HepG2 (cell line): ENCODE data around the gene NOTUM. TPM values are rescaled to one million over a fixed set of nuclear protein-coding genes. Genes with fewer than 3 reads are reported as not detected.

Source experiments
- BRD4 ChIP-seq: sonication (generic); formaldehyde crosslinking; IDR thresholded peaks from 2 replicates; pipeline ENCODE4 v1.4.0; 2020; ENCODE audit warnings: missing genetic modification reagents
- HCFC1 ChIP-seq: fragments of 150-350 bp; IDR thresholded peaks from 2 replicates; pipeline ENCODE4 v1.6.1; 2014; ENCODE audit warnings: low read depth, low read length
- HDAC1 ChIP-seq: sonication (generic); formaldehyde crosslinking; IDR thresholded peaks from 2 replicates; pipeline ENCODE4 v1.5.1; 2020; ENCODE audit warnings: mild to moderate bottlenecking, missing genetic modification reagents
- HMGA1 ChIP-seq: sonication (generic); formaldehyde crosslinking; conservative IDR thresholded peaks from 2 replicates; pipeline ENCODE4 v1.4.0; 2020; ENCODE audit warnings: missing genetic modification reagents
- HNRNPL ChIP-seq: fragments of 200-400 bp; formaldehyde crosslinking; IDR thresholded peaks from 2 replicates; pipeline ENCODE4 v1.6.1; 2017; ENCODE audit warnings: mild to moderate bottlenecking, low read depth, low read length
- MYNN ChIP-seq: sonication (generic); formaldehyde crosslinking; IDR thresholded peaks from 2 replicates; pipeline ENCODE4 v1.4.0; 2020; ENCODE audit warnings: mild to moderate bottlenecking, low read depth, missing genetic modification reagents
- NFE2L2 ChIP-seq: fragments of 150-350 bp; IDR thresholded peaks from 2 replicates; pipeline ENCODE4 v1.6.1; 2014; ENCODE audit warnings: low read length
- PHB2 ChIP-seq: fragments of 450-650 bp; IDR thresholded peaks from 2 replicates; pipeline ENCODE4 v1.6.1; 2018; ENCODE audit not compliant: partially characterized antibody
- SMAD3 ChIP-seq: sonication (generic); formaldehyde crosslinking; IDR thresholded peaks from 2 replicates; pipeline ENCODE4 v1.4.0; 2020; ENCODE audit warnings: missing genetic modification reagents
- SOX6 ChIP-seq, 2 experiments: fragments of 450-650 bp in 1 of 2; sonication (generic) in 1 of 2; formaldehyde crosslinking in 1 of 2; IDR thresholded peaks; 2 replicates each; pipeline versions ENCODE4 v1.4.0 to v1.6.1; 2017 to 2020; ENCODE audit warnings: antibody characterized with exemption in 1 of 2, mild to moderate bottlenecking in 1 of 2, missing genetic modification reagents in 1 of 2
- ZBED4 ChIP-seq: sonication (generic); formaldehyde crosslinking; IDR thresholded peaks from 2 replicates; pipeline ENCODE4 v1.4.0; 2020; ENCODE audit warnings: missing genetic modification reagents, borderline replicate concordance
- ZBTB46 ChIP-seq: sonication (generic); formaldehyde crosslinking; IDR thresholded peaks from 2 replicates; pipeline ENCODE4 v1.4.0; 2020; ENCODE audit warnings: mild to moderate bottlenecking, missing genetic modification reagents, borderline replicate concordance
- ZNF276 ChIP-seq: sonication (generic); formaldehyde crosslinking; IDR thresholded peaks from 2 replicates; pipeline ENCODE4 v1.4.0; 2020; ENCODE audit warnings: mild to moderate bottlenecking, low read depth, missing genetic modification reagents
- ZNF354B ChIP-seq: sonication (generic); formaldehyde crosslinking; IDR thresholded peaks from 2 replicates; pipeline ENCODE4 v1.8.0; 2022; ENCODE audit warnings: mild to moderate bottlenecking, missing genetic modification reagents
- ZNF446 ChIP-seq: sonication (generic); formaldehyde crosslinking; IDR thresholded peaks from 2 replicates; pipeline ENCODE4 v1.5.0; 2020; ENCODE audit warnings: mild to moderate bottlenecking, missing genetic modification reagents
- ZNF589 ChIP-seq: sonication (generic); formaldehyde crosslinking; conservative IDR thresholded peaks from 2 replicates; pipeline ENCODE4 v1.8.0; 2022; ENCODE audit warnings: mild to moderate bottlenecking, moderate library complexity, missing genetic modification reagents
- ZNF746 ChIP-seq: sonication (generic); formaldehyde crosslinking; IDR thresholded peaks from 2 replicates; pipeline ENCODE4 v1.8.0; 2022; ENCODE audit warnings: mild to moderate bottlenecking, missing genetic modification reagents
- polyA plus RNA-seq, 8 experiments: library from polyadenylated mRNA; depleted of rRNA in 3 of 8; stranded (reverse) in 7 of 8; unstranded in 1 of 8; fragments of >200 nt; fragmentation: Illumina TruSeq in 4 of 8; extraction: Trizol in 4 of 8; gene quantifications; 2 replicates each; pipeline versions ENCODE4 v1.2.1 to v1.2.3, GENCODE V29; 2011 to 2016; ENCODE audit warnings: low read depth in 4 of 8, missing spikeins in 1 of 8, mixed read lengths in 1 of 8; ENCODE audit not compliant: insufficient read depth in 1 of 8
- total RNA-seq, 5 experiments: library from RNA; depleted of rRNA; stranded (reverse); fragments of >200 nt; fragmentation: Illumina TruSeq; extraction: Trizol; gene quantifications; 2 replicates each; pipeline ENCODE4 v1.2.3, GENCODE V29; 2016; ENCODE audit warnings: low read depth in 1 of 5

The NOTUM gene
- total and polyA plus RNA-seq, 2 of the 13 experiments (the other 11 are each of a cell fraction or from before 2014, with no cell fraction given): 150 to 160 TPM

- no peak for TF ChIP-seq SOX6 (IDR thresholded peaks at IDR 0.05)
- TF ChIP-seq SOX6 (CRISPR knock-in tag; IDR thresholded peaks at IDR 0.05): no peak; the same call in 1 of the 2 replicates
- no peak for TF ChIP-seq NFE2L2
- TF ChIP-seq HMGA1 (CRISPR knock-in tag): no peak
- TF ChIP-seq HDAC1 (CRISPR knock-in tag): peak; percentile 73; the same call in 1 of the 2 replicates
- 0 out of 2 replicates have a peak, but pooled peaks have one; percentile 7 for TF ChIP-seq MYNN (CRISPR knock-in tag)
- TF ChIP-seq HNRNPL: no peak
- TF ChIP-seq ZBTB46 (CRISPR knock-in tag): peak; percentile 72
- no peak; the same call in 1 of the 2 replicates for TF ChIP-seq ZNF746
- TF ChIP-seq PHB2: no peak
- peak; percentile 82 for TF ChIP-seq BRD4 (CRISPR knock-in tag)
- TF ChIP-seq HCFC1: peak; percentile 21; the same call in 1 of the 2 replicates
- no peak; the same call in 1 of the 2 replicates for TF ChIP-seq ZNF589 (CRISPR knock-in tag)
- no peak for TF ChIP-seq SMAD3 (CRISPR knock-in tag)
- TF ChIP-seq ZNF354B (CRISPR knock-in tag): no peak
- 0 out of 2 replicates have a peak, but pooled peaks have one; percentile 18 for TF ChIP-seq ZBED4 (CRISPR knock-in tag)
- peak; percentile 19; the same call in 1 of the 2 replicates for TF ChIP-seq ZNF446 (CRISPR knock-in tag)
- TF ChIP-seq ZNF276 (CRISPR knock-in tag): peak; percentile 89; the same call in 1 of the 2 replicates
Measured at GRCh38 chr17:81927653-81928543, 33.1 kb downstream of the NOTUM start, which contains the start of gene MAFG (continued).
